Measurements from ENCODE around the gene S100A12.

DNA sequence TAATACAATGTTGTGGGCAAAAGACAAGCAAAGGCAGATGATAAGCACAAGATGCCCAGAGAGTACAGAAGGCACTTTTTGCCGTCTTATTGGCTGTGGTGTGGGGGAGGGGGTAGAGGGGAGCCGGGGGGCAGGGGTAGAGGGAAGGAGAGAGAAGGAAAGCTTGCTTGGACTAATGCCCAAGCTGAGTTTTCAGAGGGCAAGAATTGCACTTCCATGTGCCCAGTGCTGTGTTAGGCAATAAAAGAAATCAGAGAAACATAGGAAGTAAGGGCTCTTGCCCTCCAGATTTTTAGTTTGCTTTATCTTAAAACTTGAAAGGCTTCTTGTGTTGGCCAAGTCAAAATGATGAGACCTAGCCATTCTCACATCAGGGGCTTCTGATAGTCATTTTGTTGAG lies 8.3 kb downstream of the S100A12 start:
- TF ChIP-seq, protein P1, sequence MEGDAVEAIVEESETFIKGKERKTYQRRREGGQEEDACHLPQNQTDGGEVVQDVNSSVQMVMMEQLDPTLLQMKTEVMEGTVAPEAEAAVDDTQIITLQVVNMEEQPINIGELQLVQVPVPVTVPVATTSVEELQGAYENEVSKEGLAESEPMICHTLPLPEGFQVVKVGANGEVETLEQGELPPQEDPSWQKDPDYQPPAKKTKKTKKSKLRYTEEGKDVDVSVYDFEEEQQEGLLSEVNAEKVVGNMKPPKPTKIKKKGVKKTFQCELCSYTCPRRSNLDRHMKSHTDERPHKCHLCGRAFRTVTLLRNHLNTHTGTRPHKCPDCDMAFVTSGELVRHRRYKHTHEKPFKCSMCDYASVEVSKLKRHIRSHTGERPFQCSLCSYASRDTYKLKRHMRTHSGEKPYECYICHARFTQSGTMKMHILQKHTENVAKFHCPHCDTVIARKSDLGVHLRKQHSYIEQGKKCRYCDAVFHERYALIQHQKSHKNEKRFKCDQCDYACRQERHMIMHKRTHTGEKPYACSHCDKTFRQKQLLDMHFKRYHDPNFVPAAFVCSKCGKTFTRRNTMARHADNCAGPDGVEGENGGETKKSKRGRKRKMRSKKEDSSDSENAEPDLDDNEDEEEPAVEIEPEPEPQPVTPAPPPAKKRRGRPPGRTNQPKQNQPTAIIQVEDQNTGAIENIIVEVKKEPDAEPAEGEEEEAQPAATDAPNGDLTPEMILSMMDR (conservative IDR thresholded peaks at IDR 0.05): no peak
- TF ChIP-seq EZH2 (IDR thresholded peaks at IDR 0.05; ENCODE audit: low read depth): no peak
